GDM1 (cell line): Measurements from ENCODE around the gene COL9A2.

Source experiments
- DNase-seq: peaks from one replicate; lab custom pipeline; 2025; lab: John Stamatoyannopoulos, UW

COL9A2 gene

GRCh38 chr1:40303051-40303771 lies 13.9 kb downstream of the COL9A2 start:
- no peak for DNase-seq

DNA sequence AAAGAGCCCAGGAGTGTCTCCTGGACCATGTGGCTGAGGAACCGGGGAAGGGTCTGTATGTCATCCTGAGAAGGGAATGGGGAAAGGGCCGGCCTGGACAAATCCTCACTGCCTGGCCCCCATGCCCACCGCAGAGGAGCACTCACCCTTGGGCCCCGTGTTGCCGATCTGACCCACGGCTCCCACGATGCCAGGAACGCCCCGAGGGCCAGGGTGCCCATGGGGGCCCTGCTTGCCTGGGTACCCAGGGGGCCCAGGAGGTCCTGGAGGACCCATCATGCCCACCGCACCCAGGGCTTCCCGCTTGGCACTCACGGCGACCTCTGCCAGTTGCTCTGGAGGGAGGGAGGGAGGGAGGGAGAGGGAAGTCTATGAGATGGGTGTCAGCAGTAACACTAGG lies 14.6 kb downstream of the COL9A2 start:
- no peak for DNase-seq

GRCh38 chr1:40301541-40302299 lies 15.4 kb downstream of the COL9A2 start:
- DNase-seq, result no peak

- DNase-seq, result no peak
These were observed 16.0 kb downstream of the COL9A2 start for GRCh38 chr1:40301066-40301465.

DNA sequence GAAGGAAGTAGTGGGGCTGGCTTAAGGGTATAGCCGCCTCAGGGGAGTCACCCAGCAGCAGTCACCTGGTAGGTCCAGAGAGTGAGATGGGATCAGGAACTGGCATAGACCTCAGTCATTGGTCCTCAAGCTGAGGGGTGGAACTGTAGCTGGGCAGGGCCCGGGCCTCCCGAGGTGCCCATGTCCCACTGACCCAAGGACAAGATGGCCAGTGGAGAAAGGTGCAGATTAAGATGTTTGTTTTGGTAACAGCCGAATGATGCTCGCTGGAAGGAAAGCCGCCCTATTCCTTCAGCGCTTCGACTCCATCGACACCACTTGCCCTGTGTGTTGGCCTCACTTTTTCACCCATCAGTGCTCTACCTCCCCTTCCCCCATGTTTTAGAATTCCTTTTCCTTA lies 16.4 kb downstream of the COL9A2 start:
- DNase-seq, result no peak

DNA sequence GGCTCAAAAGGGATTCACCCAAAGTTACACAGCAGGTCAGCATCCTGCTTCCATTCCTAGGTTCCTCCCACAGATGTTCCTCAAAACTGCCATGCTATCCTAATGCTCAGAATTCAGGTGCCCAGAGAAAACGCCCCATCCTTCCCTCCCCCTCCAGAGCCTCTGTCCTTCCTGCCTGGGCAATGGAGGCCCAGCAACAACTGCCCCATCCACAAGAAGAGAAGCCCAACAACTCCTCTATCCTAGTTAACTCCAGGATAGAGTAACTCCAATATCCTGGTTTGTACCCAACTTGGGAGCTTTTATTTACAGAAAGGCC lies 16.9 kb downstream of the COL9A2 start:
- DNase-seq, result no peak

- DNase-seq, result no peak
These were observed 17.5 kb downstream of the COL9A2 start for GRCh38 chr1:40299366-40300248.

DNA sequence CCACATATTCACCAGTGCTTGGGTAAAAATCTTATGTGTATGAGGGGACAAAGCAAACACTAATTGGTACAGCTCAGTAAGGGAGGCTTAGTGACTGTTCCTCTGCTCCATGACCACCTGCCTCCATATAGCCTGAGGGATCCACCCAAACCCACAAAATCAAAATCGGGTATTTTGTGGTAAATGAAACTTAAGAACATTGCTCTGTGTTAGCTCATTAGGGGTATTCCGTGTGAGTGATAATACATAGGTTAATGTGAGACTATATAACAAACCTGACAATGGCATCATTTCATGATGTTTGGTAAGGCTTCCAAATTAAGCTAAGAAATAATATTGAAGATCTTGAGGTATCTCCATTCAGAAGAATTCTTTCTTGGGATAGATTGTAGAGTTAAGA lies 25.8 kb downstream of the COL9A2 start:
- DNase-seq, result no peak

- DNase-seq, result no peak
These were observed 35.2 kb downstream of the COL9A2 start for GRCh38 chr1:40281853-40282252.

DNA sequence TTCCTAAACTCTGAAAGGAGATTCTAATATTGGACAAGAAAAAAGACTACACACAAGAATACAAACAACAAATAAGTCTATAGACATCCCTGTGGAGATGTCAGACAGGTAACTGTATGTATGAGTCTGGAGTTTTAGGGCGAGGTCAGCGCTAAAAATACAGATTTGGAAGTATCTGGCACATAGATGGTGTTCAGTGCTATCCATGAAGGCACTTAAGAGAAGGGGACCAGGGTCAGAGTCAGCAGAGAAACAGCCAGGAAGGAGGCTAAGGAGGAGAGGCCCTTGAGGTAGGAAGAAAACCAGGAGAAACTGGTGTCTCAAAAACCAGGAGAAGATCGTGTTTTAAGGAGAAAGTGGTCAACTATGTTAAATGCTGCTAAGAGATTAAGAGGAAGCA lies 41.0 kb downstream of the COL9A2 start:
- no peak for DNase-seq

- no peak for DNase-seq
These were observed 42.8 kb downstream of the COL9A2 start for GRCh38 chr1:40274331-40274730.

DNA sequence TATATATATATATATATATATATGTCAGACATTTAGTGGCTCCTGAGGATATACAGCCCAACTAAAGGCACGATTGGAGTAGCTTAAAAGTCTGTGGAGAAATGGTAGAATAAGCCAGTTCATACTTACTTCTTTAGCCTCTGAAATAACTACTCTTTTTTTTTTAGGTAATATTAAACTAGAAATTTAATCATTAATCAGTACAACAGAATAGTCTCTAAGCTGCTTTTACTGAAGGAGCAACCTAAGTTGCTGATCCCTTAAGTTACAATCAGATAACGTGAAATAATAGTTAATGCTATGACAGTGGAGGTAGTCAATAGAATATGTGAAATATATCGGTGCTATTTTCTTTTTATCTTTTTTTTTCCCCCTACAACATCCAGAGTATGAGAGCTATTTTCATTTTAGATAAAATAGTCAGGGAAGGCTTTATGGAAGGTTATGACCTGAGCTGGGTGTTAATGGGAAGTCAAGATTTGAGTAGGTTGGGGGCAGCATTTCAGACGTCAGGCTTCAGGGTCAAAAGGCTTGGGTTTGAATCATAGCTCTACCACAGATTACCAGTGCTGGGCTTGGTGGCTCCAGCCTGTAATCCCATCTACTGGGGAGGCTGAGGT lies 43.4 kb downstream of the COL9A2 start:
- no peak for DNase-seq

- no peak for DNase-seq
These were observed 44.4 kb downstream of the COL9A2 start for GRCh38 chr1:40272653-40273213.

DNA sequence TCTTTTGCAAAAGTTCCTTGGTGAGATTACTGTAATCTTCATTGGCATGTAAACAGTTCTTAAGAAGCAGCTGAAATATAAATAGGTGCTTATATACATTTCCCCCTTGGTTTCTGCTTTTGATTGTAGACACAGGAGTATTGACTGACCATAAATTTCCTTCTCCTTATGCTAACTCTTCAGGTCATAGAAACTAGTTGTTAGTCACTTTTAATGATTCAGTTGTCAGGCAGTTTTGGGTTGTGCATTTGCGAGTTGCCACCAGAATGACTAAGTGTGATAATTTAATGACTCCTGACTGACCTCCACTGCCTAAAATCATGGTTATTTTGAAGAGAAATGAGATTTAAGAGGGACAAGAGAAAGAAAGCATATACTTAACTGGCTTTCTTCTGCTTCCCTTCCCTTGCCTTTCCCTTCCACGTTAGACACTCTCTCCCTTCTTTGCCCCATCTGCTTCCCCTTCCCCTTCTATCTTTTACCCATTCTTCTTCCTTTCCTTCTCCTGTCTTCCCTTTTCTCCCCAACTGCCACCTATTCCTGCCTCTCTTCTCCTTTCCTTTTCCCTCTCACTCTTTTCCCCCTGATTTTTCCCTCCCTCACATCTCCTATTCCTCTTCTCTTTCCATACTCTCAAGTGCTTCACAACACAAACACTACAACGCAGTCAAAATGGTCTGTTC lies 46.8 kb downstream of the COL9A2 start:
- no peak for DNase-seq

GRCh38 chr1:40268211-40268610 lies 48.9 kb downstream of the COL9A2 start:
- DNase-seq, result no peak

- no peak for DNase-seq
These were observed 49.3 kb downstream of the COL9A2 start for GRCh38 chr1:40267767-40268187.

- DNase-seq, result no peak
These were observed 50.1 kb downstream of the COL9A2 start for GRCh38 chr1:40266786-40267535.

GRCh38 chr1:40265919-40266318 lies 51.2 kb downstream of the COL9A2 start:
- no peak for DNase-seq

- no peak for DNase-seq
These were observed 51.8 kb downstream of the COL9A2 start for GRCh38 chr1:40265298-40265697.

DNA sequence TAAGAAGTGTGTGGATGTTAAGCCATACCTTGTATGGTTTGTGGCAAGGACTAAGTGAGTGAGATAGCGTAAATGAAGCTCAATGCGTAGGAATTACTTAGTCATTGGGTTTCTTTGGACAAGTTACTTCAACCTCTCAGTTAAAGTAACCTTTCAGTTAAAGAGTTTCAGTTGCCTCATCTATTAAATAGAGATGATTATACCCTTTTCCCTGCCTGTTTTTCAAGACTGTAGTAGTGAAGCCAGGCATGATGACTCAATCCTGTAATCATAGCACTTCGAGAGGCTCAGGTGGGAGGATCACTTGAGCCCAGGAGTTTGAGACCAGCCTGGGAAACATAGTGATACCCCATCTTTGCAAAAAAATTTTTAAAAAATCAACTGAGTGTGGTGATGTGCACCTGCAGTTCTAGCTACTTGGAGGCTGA lies 52.7 kb downstream of the COL9A2 start:
- DNase-seq, result no peak

GRCh38 chr1:40258445-40258769 lies 58.7 kb downstream of the COL9A2 start:
- DNase-seq, result no peak
